ENCODE measurements around the gene BNC2. TPM values are rescaled to one million over a fixed set of nuclear protein-coding genes. Genes with fewer than 3 reads are reported as not detected.

Gene BNC2
- total and polyA plus RNA-seq, 7 donors: 0.23 to 205 (median 117) TPM

DNA sequence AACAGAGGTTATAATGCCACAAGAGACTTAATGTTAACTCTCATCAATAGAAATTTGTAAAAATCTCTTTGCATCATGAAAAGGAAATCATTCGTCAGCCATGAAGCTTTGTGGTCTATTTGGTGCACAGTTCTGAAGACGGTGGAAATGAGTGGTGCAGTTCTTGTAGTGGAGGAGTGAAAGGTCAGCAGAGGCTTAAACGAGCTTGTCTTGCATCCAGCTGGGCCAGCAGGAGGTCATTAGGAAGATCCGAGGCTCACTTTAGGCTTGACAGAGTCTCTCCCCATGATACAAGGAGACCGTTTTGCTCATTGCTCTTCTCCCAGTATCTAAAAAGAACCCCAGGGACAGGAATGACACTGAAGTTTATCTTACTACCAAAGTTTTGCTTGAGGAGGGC is 440.8 kb downstream of the BNC2 start:
- TF ChIP-seq CTCF (IDR thresholded peaks at IDR 0.05) (no peak), POLR2A (IDR thresholded peaks at IDR 0.05) (no peak), EP300 (IDR thresholded peaks at IDR 0.05) (no peak), POLR2AphosphoS5 (IDR thresholded peaks at IDR 0.05) (no peak)
- peaks cover 0 to 10% (median 2%) of the 10 kb centered on the region in 4 donors for H3K4me1 ChIP-seq
- WGBS, 2 donors: 59 to 76% methylated on average over 5 of the region's 5 CpGs
- no peaks in the 10 kb centered on the region for H3K27me3 ChIP-seq
- DNase-seq: no peak
- no peak overlapping the region for H3K27ac ChIP-seq
- no peak overlapping the region for H3K4me3 ChIP-seq
- no peaks in the 10 kb centered on the region for H3K36me3 ChIP-seq
- H3K9me3 ChIP-seq: no peaks in the 10 kb centered on the region
- intact Hi-C loops (cut with DNase I): no loop called here

DNA sequence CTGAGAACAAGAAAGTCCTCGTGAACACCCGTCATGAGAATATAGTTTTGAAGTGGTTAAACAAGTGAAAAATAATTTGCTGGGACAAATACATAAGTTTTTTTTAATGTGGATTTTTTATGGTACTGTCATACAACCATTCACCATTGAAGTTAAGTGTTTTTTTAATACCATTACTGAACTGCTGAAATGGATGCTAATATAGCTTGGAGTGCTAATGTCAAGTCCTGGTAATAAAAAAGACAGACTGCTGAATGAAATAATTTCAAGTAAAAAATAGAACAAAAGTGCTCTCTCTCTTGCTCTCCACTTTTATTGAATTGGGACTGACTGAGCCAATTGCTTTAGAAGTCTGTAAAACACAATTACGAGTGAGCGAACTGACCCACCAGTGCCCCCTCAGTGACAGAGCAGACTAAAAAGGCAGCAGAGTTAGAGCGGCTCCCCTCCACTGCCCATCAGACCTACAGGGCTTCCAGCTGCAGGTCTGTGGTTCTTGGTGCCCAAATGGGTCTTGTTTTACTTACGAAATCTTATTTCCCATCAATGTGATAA is 442.5 kb downstream of the BNC2 start:
- TF ChIP-seq POLR2AphosphoS5 (IDR thresholded peaks at IDR 0.05) (no peak), POLR2A (IDR thresholded peaks at IDR 0.05) (no peak), EP300 (IDR thresholded peaks at IDR 0.05) (no peak)
- Histone ChIP-seq H3K4me1 (peaks cover 0 to 10% (median 2%) of the 10 kb centered on the region in 4 donors), H3K27ac (no peak overlapping the region), H3K9me3 (no peaks in the 10 kb centered on the region), H3K27me3 (no peaks in the 10 kb centered on the region), H3K4me3 (no peak overlapping the region), H3K36me3 (no peaks in the 10 kb centered on the region)
- intact Hi-C loops (cut with DNase I): no loop called here
- WGBS, 2 donors: 91 to 93% methylated on average over 6 of the region's 6 CpGs
- no peak for DNase-seq

DNA sequence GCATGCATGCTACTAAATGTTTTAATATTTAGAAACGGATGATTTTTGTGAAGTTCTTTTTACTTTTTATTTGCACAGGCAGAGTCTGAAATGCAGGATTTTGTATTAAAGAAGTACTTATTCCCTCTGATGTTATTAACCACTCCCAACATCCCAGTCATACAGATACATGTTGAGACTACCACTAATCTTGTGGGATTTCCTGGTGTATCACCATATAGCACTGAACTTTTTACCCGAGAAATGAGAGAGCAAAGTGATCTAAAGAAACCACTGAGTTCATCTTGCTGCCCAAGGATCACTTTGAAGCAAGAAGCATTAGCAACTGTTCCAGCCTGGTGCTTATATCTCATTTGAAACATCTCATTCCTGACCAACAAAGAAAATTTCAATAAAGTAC is 443.8 kb downstream of the BNC2 start:
- no peak overlapping the region for H3K27ac ChIP-seq
- no peak for TF ChIP-seq EP300 (IDR thresholded peaks at IDR 0.05)
- TF ChIP-seq CTCF (IDR thresholded peaks at IDR 0.05): no peak
- TF ChIP-seq POLR2A (IDR thresholded peaks at IDR 0.05): no peak
- TF ChIP-seq POLR2AphosphoS5 (IDR thresholded peaks at IDR 0.05): no peak

DNA sequence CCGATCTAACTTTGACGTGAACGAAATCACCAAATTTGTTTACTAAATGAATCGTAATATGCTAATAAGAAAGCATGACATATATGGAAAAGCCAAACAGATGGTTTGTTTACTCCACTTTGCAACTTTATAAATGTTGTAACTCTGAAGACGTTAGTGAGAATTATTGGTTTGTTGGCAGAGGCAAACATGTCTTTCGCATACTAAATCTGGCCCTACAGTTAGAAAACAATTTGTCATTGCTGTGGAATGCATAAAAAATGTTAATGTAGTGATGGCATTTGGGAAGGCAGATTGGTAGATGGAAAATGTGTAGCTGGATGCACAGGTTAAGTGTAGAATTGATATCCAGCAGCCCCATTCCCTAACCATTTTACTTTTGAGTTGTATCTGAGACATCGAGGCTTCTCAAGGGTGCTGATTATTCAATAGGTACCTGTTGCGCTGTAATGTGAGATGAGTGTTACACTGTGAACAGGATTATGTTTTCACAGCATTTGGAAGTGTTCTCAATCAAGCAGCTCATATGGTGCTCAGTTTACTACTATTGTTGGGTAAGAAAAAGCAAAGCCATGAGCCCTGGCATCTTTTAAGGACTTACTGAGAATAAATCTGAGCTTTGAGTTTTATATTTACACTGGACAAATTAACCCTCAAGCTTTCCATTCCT is 444.8 kb downstream of the BNC2 start:
- WGBS, 2 donors: 74 to 86% methylated on average over 8 of the region's 8 CpGs

More for the DNA sequence above, 443.8 kb downstream of the BNC2 start:
- Histone ChIP-seq H3K36me3 (no peaks in the 10 kb centered on the region), H3K9me3 (no peaks in the 10 kb centered on the region), H3K4me3 (no peak overlapping the region), H3K4me1 (peaks cover 0 to 6% (median 2%) of the 10 kb centered on the region in 4 donors), H3K27me3 (no peaks in the 10 kb centered on the region)
- DNase-seq: no peak
- intact Hi-C loops (cut with DNase I): no loop called here
- whole genome bisulfite sequencing, 2 donors: 88 to 92% methylated on average over 2 of the region's 2 CpGs

More for the DNA sequence above, 444.8 kb downstream of the BNC2 start:
- TF ChIP-seq POLR2AphosphoS5 (IDR thresholded peaks at IDR 0.05) (no peak), EP300 (IDR thresholded peaks at IDR 0.05) (no peak), CTCF (IDR thresholded peaks at IDR 0.05) (no peak), POLR2A (IDR thresholded peaks at IDR 0.05) (no peak)
- DNase-seq: no peak
- intact Hi-C loops (cut with DNase I): no loop called here
- Histone ChIP-seq H3K4me1 (peaks cover 0 to 6% (median 2%) of the 10 kb centered on the region in 4 donors), H3K27ac (no peak overlapping the region), H3K4me3 (no peak overlapping the region), H3K27me3 (no peaks in the 10 kb centered on the region), H3K9me3 (no peaks in the 10 kb centered on the region), H3K36me3 (no peaks in the 10 kb centered on the region)
